Hepatocyte (in vitro differentiated cells): Measurements from ENCODE around the gene MYL11.

ENCODE experiments used
- EZH2phosphoT487 ChIP-seq: fragments of 200-600 bp; sonication (generic); IDR thresholded peaks from one replicate; pipeline ENCODE4 v1.6.1; 2018; ENCODE audit warnings: antibody characterized with exemption, mild to moderate bottlenecking, low read depth, moderate library complexity; ENCODE audit not compliant: unreplicated experiment, severe bottlenecking
- TF ChIP-seq, protein P1 (sequence below): fragments of 200-600 bp; sonication (generic); IDR thresholded peaks from 2 replicates; pipeline ENCODE4 v1.5.1; 2016; ENCODE audit warnings: antibody characterized with exemption, mild to moderate bottlenecking; ENCODE audit not compliant: poor library complexity

DNA sequence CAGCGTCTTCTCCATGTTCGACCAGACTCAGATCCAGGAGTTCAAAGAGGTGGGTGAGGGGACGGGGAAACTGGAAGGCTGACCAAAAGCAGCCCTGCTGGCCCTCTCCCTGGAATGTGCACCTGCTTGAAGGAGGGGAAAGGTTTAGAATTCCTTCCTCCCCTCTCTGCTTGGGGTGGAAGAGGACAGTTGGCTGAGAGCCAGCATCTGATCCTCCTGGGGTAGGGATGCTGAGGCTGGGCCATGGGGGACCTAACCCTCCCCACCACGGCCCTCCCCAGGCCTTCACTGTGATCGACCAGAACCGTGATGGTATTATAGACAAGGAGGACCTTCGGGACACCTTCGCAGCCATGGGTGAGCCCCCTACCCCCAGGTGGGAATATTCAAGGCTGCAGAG is 1.3 kb downstream of the MYL11 start:
- TF ChIP-seq EZH2phosphoT487 = no peak
- TF ChIP-seq, protein P1, sequence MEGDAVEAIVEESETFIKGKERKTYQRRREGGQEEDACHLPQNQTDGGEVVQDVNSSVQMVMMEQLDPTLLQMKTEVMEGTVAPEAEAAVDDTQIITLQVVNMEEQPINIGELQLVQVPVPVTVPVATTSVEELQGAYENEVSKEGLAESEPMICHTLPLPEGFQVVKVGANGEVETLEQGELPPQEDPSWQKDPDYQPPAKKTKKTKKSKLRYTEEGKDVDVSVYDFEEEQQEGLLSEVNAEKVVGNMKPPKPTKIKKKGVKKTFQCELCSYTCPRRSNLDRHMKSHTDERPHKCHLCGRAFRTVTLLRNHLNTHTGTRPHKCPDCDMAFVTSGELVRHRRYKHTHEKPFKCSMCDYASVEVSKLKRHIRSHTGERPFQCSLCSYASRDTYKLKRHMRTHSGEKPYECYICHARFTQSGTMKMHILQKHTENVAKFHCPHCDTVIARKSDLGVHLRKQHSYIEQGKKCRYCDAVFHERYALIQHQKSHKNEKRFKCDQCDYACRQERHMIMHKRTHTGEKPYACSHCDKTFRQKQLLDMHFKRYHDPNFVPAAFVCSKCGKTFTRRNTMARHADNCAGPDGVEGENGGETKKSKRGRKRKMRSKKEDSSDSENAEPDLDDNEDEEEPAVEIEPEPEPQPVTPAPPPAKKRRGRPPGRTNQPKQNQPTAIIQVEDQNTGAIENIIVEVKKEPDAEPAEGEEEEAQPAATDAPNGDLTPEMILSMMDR = no peak
